Forelimb muscle (tissue), 1 donor: ENCODE measurements around the gene CAMSAP2. TPM values are rescaled to one million over a fixed set of nuclear protein-coding genes. Genes with fewer than 3 reads are reported as not detected.

Experiments
- DNase-seq: peaks from one replicate; pipeline ENCODE4 v3.0.0-alpha.2; 2013; ENCODE audit warnings: low read depth
- polyA plus RNA-seq: library from polyadenylated mRNA; unstranded; fragments of 120-200 nt; gene quantifications from one replicate; pipeline ENCODE4 v1.2.1, GENCODE V29; 2013; ENCODE audit not compliant: insufficient read length

Gene CAMSAP2
- polyA plus RNA-seq, 1 donor = 17.6 TPM

GRCh38 chr1:200899954-200900867 lies 161.5 kb downstream of the CAMSAP2 start:
- no peak for DNase-seq

- no peak for DNase-seq
Measured at GRCh38 chr1:200900877-200901276, 162.2 kb downstream of the CAMSAP2 start.

DNA sequence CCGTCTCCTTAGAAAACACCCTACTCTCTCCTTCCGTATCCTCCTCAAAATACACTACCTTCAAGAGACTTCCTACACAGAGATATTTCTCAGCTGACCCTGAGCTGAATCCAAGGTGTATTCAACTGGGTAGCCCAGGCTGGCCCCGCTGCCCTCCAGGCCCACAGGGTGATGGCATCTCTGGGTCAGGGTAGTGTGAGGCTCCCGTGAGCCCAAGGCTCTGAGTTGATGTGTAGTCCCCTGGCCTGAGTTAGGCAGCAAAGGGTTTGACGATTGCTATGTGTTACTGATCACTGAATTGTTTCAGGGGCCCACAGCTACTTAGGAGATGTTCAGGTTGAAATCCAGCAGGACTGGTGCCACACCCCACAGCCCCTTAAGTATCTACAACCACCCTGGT lies 162.7 kb downstream of the CAMSAP2 start:
- no peak for DNase-seq

GRCh38 chr1:200901796-200902444 lies 163.2 kb downstream of the CAMSAP2 start:
- no peak for DNase-seq

DNA sequence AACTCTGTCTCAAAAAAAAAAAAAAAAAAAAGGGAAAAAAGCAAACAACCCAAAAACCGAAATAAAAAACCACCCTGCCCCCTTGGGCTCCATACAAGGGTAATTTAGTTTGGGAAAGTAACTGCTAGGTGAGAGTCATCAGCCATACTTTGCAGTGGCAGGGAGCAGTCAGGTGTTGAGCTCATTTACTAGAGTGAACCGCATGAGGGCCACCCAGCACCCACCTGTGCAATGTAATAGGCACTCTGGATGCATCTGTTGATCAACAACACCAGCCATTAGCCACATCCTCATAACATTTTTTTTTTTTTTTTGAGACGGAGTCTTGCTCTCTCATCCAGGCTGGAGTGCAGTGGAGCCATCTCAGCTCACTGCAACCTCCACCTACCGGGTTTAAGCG lies 165.1 kb downstream of the CAMSAP2 start:
- DNase-seq = no peak

- DNase-seq = no peak
Measured at GRCh38 chr1:200904772-200905171, 166.1 kb downstream of the CAMSAP2 start.

- DNase-seq = no peak
Measured at GRCh38 chr1:200905411-200906052, 166.8 kb downstream of the CAMSAP2 start.

DNA sequence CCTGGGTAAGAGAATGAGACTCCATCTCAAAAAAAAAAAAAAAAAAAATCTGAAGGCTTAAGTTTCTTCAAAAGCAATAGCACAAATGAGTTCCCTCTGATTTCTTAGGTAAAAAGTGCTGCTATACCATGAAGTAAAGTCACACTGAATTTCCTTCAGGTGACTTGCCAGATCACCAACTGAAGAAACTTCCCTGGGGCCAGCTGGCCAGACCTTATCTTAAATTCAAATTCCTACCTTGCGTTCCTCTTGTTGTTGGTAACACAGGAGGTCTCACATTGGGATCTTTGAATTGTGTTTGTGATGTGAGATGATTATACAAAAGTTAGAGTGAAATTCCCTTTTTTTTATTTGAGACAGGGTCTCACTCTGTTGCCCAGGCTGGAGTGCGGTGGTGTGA lies 167.8 kb downstream of the CAMSAP2 start:
- no peak for DNase-seq

DNA sequence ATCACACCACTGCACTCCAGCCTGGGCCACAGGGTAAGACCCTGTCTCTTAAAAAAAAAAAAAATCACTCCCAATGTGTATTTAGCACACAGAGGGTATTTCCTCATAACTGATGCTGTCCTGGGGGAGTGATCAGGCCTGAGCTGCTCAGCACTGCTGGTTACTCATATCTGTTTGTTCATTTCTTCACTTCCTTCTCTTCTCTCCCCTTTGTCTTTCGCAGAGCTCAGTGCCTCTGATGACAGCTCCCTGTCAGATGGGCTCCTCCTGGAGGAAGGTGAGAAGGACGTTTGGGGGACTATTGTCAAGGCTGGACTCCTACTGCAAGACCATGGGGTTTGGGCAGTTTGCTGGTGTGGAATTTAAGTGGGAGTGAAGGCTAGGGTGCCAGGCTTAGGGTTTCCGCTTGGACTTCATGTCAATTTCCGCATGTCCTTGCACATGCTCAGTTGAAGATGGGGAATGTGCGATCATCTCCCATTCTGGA lies 169.0 kb downstream of the CAMSAP2 start:
- no peak for DNase-seq

- DNase-seq = no peak
Measured at GRCh38 chr1:200908191-200908868, 169.6 kb downstream of the CAMSAP2 start.

DNA sequence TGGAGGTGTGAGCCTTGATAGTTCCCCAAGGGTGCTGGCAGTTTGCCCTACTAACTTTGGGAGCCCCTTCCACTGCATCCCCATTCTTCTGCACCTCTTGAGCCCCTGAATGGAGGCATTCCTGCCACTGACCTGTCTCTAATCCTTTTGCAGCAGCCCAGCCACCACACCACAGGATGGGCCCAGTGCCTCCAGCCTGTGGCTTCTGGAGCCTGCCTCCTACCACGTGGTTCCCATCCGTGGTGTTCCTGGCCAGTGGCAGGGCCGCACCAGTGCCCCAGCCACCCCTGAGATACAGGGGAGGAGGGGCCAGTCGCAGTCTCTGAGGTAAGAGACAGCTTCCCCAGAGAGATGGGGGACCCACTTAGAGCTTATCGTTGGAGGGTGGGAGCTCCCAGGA lies 170.4 kb downstream of the CAMSAP2 start:
- DNase-seq = no peak

DNA sequence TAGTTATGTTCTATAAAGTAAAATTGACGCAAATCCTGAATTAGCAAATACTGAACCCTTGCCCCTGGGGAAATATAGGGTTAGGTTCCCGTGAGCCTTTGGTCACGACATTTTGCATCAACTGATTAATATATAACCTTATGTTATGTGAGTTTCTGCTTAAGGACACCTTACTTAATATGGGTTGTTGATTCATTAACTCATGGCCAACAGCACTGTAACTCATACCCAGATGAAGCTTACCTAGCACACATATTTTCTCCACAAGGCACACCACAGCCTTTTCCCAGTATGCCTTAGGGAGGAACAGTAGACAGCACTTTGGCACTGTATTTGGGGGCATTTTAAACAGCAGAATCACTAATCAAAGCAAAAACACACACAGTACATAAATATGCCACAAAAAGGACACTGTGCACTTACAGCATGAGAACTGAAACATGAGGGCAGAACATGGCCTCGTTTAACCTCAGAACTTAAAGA lies 171.1 kb downstream of the CAMSAP2 start:
- DNase-seq = no peak

Other genes with a start within 250 kb of the CAMSAP2 start
- gene KIF14, start 118.1 kb upstream of the CAMSAP2 start, polyA plus RNA-seq = 2.5 TPM
- gene DDX59, start 69.0 kb upstream of the CAMSAP2 start, polyA plus RNA-seq = 17.6 TPM
- not detected for gene GPR25, start 134.1 kb downstream of the CAMSAP2 start, polyA plus RNA-seq
- 2.0 TPM for gene INAVA, start 156.0 kb downstream of the CAMSAP2 start, polyA plus RNA-seq